Activated B cell treated with CpG ODN at 0.5 μM for 24 hours (primary cell): ENCODE results near the gene RAD51B. TPM values are rescaled to one million over a fixed set of nuclear protein-coding genes. Genes with fewer than 3 reads are reported as not detected.

Experiments used
- ATAC-seq: fragments of 200-7000 bp; cut with Tn5 transposase; one replicate; pipeline ENCODE4 v1.10.0; 2021; ENCODE audit warnings: low read depth, mild to moderate bottlenecking, moderate library complexity
- CTCF ChIA-PET: fragments of 350-600 bp; sonication (Branson Sonifier 250); formaldehyde crosslinking; loops from one replicate; lab custom pipeline; 2021; ENCODE audit warnings: antibody characterized with exemption; lab: Charles Lee
- POLR2A ChIA-PET: fragments of 350-600 bp; sonication (Branson Sonifier 250); formaldehyde crosslinking; loops from one replicate; lab custom pipeline; 2021; ENCODE audit warnings: antibody characterized with exemption; lab: Charles Lee
- DNase-seq: peaks from one replicate; pipeline ENCODE4 v3.0.0; 2022
- H3K27ac Mint-ChIP-seq: one replicate; pipeline ENCODE4 v1.8.0; 2020; ENCODE audit warnings: mixed read lengths
- H3K27me3 Mint-ChIP-seq: one replicate; pipeline ENCODE4 v1.8.0; 2021; ENCODE audit warnings: mixed read lengths
- H3K36me3 Mint-ChIP-seq: one replicate; pipeline ENCODE4 v1.8.0; 2021; ENCODE audit warnings: low read depth, mixed read lengths
- H3K4me1 Mint-ChIP-seq: one replicate; pipeline ENCODE4 v1.8.0; 2021; ENCODE audit warnings: mixed read lengths
- H3K4me3 Mint-ChIP-seq: one replicate; pipeline ENCODE4 v1.8.0; 2020; ENCODE audit warnings: mild to moderate bottlenecking, mixed read lengths
- H3K9me3 Mint-ChIP-seq: one replicate; pipeline ENCODE4 v1.8.0; 2020; ENCODE audit warnings: mixed read lengths
- intact Hi-C: fragments of 100-400 bp; cut with micrococcal nuclease; formaldehyde crosslinking; loops from one replicate; pipeline ENCODE4 v1.15.1; 2024
- total RNA-seq: library from RNA; stranded (reverse); gene quantifications from 2 replicates; pipeline ENCODE4 v1.2.3, GENCODE V29; 2022
- TF ChIP-seq, protein P1 (sequence below): fragments of 200-600 bp; IDR thresholded peaks from one replicate; pipeline ENCODE4 v1.8.0; 2022; ENCODE audit warnings: antibody characterized with exemption, mild to moderate bottlenecking

The RAD51B gene
- total RNA-seq, 1 donor from 2014 or later: 53.9 TPM

DNA sequence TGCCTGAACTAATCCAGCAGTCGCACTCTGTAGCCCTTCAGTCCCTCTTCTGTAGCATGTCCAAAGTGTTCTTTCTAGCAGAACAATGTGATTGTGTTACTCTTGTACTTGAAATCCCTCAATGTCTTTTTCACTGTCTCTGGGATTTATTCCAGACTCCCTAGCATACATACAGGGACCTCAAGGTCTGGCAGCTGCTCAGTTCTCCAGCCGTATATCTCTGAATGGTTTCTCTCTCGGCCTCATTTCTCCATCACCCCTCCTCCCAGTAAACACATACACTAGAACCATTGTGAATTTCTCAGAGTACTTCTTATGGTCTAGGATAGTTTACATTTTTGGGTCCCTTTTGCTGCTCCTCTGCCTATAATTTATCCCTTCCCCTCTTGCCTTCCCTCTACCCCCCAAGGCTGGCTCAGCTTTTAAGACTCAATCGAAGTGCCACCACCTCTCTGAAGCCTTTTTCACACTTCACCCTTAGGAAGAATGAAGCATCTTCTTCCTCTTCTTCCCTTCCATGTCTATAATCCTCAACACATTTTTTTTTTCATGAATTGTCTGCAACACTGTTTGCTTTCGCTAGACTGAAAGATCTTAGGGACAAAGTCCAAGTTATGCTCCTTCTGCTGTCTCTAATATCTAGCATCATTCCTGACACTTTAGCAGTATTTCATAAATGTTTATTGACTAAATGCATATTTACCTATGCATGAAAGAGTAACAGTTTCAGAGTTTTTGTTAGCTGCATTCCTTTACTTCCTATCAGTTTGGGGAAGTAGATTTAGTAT lies 527.2 kb downstream of the RAD51B start:
- H3K27ac Mint-ChIP-seq: no peak overlapping the region
- no peaks in the 10 kb centered on the region for H3K27me3 Mint-ChIP-seq
- no peak for DNase-seq
- H3K36me3 Mint-ChIP-seq: peaks cover 2% of the 10 kb centered on the region
- TF ChIP-seq, protein P1, sequence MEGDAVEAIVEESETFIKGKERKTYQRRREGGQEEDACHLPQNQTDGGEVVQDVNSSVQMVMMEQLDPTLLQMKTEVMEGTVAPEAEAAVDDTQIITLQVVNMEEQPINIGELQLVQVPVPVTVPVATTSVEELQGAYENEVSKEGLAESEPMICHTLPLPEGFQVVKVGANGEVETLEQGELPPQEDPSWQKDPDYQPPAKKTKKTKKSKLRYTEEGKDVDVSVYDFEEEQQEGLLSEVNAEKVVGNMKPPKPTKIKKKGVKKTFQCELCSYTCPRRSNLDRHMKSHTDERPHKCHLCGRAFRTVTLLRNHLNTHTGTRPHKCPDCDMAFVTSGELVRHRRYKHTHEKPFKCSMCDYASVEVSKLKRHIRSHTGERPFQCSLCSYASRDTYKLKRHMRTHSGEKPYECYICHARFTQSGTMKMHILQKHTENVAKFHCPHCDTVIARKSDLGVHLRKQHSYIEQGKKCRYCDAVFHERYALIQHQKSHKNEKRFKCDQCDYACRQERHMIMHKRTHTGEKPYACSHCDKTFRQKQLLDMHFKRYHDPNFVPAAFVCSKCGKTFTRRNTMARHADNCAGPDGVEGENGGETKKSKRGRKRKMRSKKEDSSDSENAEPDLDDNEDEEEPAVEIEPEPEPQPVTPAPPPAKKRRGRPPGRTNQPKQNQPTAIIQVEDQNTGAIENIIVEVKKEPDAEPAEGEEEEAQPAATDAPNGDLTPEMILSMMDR: no peak
- no peak overlapping the region for H3K4me3 Mint-ChIP-seq
- ChIA-PET CTCF (no interaction called here), POLR2A (no interaction called here)
- no peak for ATAC-seq
- peaks cover 43% of the 10 kb centered on the region for H3K4me1 Mint-ChIP-seq
- intact Hi-C loops: no loop called here
- H3K9me3 Mint-ChIP-seq: peaks cover 3% of the 10 kb centered on the region

DNA sequence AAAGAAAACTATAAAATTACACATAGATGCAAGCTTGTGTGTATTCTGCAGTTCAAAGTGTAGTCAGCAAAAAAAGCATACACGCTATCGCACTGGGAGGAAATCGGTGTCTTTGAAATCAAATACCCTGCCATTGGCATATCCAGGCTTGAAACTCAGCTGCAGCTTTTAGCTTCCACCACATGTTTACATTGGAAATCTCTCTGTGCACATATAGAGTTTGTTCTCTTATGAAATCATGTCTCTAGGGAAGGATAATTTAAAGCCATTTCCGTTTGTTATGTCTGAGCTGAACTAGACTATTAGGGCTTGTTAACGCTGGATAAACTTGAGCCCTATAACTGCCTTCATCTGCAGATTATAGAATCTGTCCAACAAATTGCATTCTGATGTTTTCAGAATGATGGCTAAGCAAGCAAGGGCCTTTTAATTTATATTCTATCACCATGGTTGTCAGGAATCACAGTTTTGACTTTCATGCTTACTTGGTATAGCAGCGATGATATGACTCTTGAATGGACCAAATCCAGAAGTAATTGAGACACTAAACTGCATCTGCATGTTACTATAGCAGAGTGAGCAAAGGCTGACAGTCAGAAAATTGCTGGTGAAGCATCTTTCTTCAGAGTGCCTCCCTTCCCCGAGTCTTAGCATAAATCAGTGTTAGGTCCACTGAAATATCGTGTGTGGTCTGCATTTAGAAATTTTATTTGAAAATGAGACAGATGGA lies 530.5 kb downstream of the RAD51B start:
- peaks cover 1% of the 10 kb centered on the region for H3K9me3 Mint-ChIP-seq
- ChIA-PET CTCF (interaction anchor here (0.8 kb wide), 1 partner anchor 18 kb away, joined by 3 read pairs; no protein-coding TSS in a partner anchor), POLR2A (interaction anchor here (1.0 to 1.2 kb wide), 2 partner anchors 13 to 15 kb away, joined by 3 read pairs; no protein-coding TSS in a partner anchor)
- no peaks in the 10 kb centered on the region for H3K27me3 Mint-ChIP-seq
- peaks cover 2% of the 10 kb centered on the region for H3K36me3 Mint-ChIP-seq
- H3K4me1 Mint-ChIP-seq: peaks cover 31% of the 10 kb centered on the region
- ATAC-seq (no peak), DNase-seq (no peak)
- TF ChIP-seq, protein P1: no peak
- H3K4me3 Mint-ChIP-seq: no peak overlapping the region
- intact Hi-C loops: no loop called here
- H3K27ac Mint-ChIP-seq: no peak overlapping the region

DNA sequence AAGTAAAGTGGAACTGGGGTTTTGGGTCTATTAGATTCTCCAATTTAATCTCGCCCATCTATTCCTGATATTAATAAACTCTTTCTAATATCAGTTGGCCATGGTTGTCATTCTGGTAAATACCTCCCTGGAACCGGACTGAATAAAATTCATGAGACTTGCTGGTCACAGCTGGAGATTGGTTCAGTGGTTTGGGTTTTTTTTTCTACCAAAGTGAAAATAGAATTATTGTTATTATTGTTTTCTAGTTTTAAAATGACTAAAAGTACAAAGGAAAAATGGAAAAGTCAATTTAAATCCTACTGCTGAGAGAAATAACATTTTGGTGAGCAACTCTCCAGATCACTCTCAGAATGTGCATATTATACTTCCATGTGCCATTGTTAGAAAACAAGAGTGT lies 535.8 kb downstream of the RAD51B start:
- CTCF ChIA-PET: no interaction called here
- H3K4me1 Mint-ChIP-seq: peaks cover 41% of the 10 kb centered on the region
- peaks cover 7% of the 10 kb centered on the region for H3K36me3 Mint-ChIP-seq
- H3K4me3 Mint-ChIP-seq: no peak overlapping the region
- ATAC-seq (no peak), DNase-seq (no peak)
- H3K27ac Mint-ChIP-seq: no peak overlapping the region
- H3K9me3 Mint-ChIP-seq: no peaks in the 10 kb centered on the region
- intact Hi-C loops: no loop called here
- POLR2A ChIA-PET: interaction anchor here (0.8 to 1.0 kb wide), 3 partner anchors 13 to 72 kb away, joined by 3 read pairs; no protein-coding TSS in a partner anchor
- H3K27me3 Mint-ChIP-seq: no peaks in the 10 kb centered on the region
- TF ChIP-seq, protein P1: no peak

DNA sequence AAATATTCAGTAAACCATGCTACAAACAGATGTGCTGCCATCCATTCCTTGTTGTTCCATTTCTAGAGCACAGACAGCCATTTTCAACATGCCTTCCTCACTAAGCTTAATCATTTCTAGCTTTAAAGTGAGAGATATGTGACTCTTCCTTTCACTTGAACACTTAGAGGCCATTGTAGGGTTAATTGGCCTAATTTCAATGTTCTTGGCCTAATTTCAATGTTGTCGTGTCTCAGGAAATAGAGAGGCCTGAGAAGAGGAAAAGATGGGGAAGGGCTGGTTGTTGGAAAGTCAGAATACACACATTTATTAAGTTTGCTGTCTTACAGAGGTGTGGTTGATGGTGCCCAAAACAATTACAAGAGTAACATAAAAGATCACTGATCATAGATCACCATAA lies 538.2 kb downstream of the RAD51B start:
- H3K4me1 Mint-ChIP-seq: peaks cover 51% of the 10 kb centered on the region
- no peak overlapping the region for H3K4me3 Mint-ChIP-seq
- H3K9me3 Mint-ChIP-seq: no peaks in the 10 kb centered on the region
- DNase-seq (no peak), ATAC-seq (no peak)
- peak overlapping the region; percentile 16 for H3K27ac Mint-ChIP-seq
- TF ChIP-seq, protein P1: no peak
- H3K36me3 Mint-ChIP-seq: peaks cover 8% of the 10 kb centered on the region
- ChIA-PET CTCF (no interaction called here), POLR2A (interaction anchor here (0.6 to 3.0 kb wide), 5 partner anchors 11 to 459 kb away, joined by 3 to 12 read pairs (median 3); partner anchors contain the start of gene ZFP36L1)
- intact Hi-C loops: no loop called here
- no peaks in the 10 kb centered on the region for H3K27me3 Mint-ChIP-seq

DNA sequence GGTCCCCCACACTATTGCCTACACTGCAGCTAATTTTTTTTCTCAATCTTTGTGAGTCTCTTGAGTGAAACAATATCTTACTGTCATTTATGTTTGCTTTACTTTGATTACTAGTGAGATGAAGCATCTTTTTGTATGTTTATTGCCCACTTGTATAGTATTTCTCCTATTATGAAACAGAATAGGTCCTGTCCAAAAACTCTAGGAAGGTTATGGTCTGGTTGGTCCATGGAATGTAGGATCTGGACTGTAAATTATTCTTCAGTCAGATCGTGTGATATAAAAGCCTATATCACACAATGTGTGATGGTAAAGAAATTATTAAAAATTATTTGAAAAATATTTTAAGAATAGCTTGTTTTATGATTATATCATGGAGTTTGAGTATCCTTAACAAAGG lies 538.9 kb downstream of the RAD51B start:
- Mint-ChIP-seq H3K4me3 (no peak overlapping the region), H3K36me3 (peaks cover 8% of the 10 kb centered on the region), H3K27me3 (no peaks in the 10 kb centered on the region), H3K9me3 (no peaks in the 10 kb centered on the region), H3K27ac (no peak overlapping the region), H3K4me1 (peaks cover 54% of the 10 kb centered on the region)
- ChIA-PET POLR2A (interaction anchor here (0.6 to 3.0 kb wide), 9 partner anchors 11 to 458 kb away, joined by 3 to 12 read pairs (median 3); no protein-coding TSS in a partner anchor), CTCF (no interaction called here)
- no peak for ATAC-seq
- intact Hi-C loops: no loop called here
- no peak for DNase-seq
- TF ChIP-seq, protein P1: no peak
